VCaP (cell line): ENCODE results near the gene MTF2.

Experiments
- H3K27ac ChIP-seq: fragments of 450-650 bp; 2 replicates; pipeline ENCODE4 v1.5.1; 2017
- TF ChIP-seq, protein P1 (sequence below): fragments of 450-650 bp; conservative IDR thresholded peaks from 2 replicates; pipeline ENCODE4 v1.5.1; 2017; ENCODE audit warnings: mild to moderate bottlenecking, moderate library complexity

The MTF2 gene

DNA sequence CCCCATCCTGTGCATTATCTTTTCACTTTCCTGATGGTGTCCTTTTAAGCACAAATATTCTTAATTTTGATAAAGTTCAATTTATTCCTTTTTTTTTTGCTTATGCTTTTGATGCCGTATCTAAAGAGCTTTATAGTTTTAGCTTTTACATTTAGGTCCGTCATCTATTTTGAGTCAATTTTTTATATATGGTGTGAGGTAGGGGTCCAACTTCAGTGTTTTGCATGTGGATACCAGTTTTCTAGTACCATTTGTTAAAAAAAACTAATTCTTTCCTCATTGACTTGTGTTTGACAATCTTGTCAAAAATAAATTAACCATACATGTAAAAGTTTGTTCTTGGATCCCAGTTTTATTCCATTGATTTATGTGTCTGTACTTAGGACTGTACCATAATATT is 4.9 kb downstream of the MTF2 start:
- H3K27ac ChIP-seq: no peak overlapping the region
- TF ChIP-seq, protein P1, sequence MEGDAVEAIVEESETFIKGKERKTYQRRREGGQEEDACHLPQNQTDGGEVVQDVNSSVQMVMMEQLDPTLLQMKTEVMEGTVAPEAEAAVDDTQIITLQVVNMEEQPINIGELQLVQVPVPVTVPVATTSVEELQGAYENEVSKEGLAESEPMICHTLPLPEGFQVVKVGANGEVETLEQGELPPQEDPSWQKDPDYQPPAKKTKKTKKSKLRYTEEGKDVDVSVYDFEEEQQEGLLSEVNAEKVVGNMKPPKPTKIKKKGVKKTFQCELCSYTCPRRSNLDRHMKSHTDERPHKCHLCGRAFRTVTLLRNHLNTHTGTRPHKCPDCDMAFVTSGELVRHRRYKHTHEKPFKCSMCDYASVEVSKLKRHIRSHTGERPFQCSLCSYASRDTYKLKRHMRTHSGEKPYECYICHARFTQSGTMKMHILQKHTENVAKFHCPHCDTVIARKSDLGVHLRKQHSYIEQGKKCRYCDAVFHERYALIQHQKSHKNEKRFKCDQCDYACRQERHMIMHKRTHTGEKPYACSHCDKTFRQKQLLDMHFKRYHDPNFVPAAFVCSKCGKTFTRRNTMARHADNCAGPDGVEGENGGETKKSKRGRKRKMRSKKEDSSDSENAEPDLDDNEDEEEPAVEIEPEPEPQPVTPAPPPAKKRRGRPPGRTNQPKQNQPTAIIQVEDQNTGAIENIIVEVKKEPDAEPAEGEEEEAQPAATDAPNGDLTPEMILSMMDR: no peak

- TF ChIP-seq, protein P1: no peak
- H3K27ac ChIP-seq: no peak overlapping the region
Measured at GRCh38 chr1:93087532-93087931, 8.4 kb downstream of the MTF2 start.

- TF ChIP-seq, protein P1: no peak
- no peak overlapping the region for H3K27ac ChIP-seq
Measured at GRCh38 chr1:93093332-93094006, 14.4 kb downstream of the MTF2 start.

- H3K27ac ChIP-seq: no peak overlapping the region
- TF ChIP-seq, protein P1: no peak
Measured at GRCh38 chr1:93095804-93096585, 16.9 kb downstream of the MTF2 start.

- TF ChIP-seq, protein P1: no peak
- no peak overlapping the region for H3K27ac ChIP-seq
Measured at GRCh38 chr1:93102142-93102541, 23.1 kb downstream of the MTF2 start.

DNA sequence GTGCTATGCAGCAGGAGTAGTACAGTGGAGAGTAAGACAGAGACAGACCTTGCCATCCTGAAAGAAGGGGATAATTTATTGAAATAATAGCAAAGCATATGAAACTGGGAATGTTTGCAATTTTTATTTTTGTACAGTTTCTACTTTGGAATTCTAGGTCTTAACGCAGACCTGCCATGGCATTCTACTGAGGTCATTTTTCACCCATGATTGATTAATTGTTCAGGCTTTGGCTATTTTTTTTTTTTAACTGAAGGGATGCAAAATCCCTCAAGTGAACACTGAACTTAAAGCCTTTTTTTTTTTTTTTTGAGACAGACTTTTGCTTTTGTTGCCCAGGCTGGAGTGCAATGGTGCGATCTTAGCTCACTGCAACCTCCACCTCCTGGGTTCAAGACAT is 27.1 kb downstream of the MTF2 start:
- H3K27ac ChIP-seq: no peak overlapping the region
- TF ChIP-seq, protein P1: no peak

- H3K27ac ChIP-seq: no peak overlapping the region
- TF ChIP-seq, protein P1: no peak
Measured at GRCh38 chr1:93107395-93107794, 28.3 kb downstream of the MTF2 start.
